HL-60/S4 treated with retinoic acid at 250 ng/mL for 4 days and 3 days (cell line): Measurements from ENCODE around the gene LTB.

Experiments
- in situ Hi-C: fragments of 300-500 bp; cut with MboI; formaldehyde crosslinking; loops from 2 replicates; pipeline ENCODE4 v1.7.0; 2022; ENCODE audit warnings: low sequenced_read_pairs

LTB gene

GRCh38 chr6:31531771-31532643, 50.2 kb downstream of the LTB start:
- in situ Hi-C loops = no loop called here

GRCh38 chr6:31531162-31531561, 51.1 kb downstream of the LTB start:
- in situ Hi-C loops = no loop called here

GRCh38 chr6:31530659-31531058, 51.6 kb downstream of the LTB start:
- in situ Hi-C loops = no loop called here
